SIG-M5 (cell line): ENCODE measurements around the gene BRPF1.

Source experiments
- DNase-seq: peaks from one replicate; lab custom pipeline; 2025; lab: John Stamatoyannopoulos, UW

Gene BRPF1

DNA sequence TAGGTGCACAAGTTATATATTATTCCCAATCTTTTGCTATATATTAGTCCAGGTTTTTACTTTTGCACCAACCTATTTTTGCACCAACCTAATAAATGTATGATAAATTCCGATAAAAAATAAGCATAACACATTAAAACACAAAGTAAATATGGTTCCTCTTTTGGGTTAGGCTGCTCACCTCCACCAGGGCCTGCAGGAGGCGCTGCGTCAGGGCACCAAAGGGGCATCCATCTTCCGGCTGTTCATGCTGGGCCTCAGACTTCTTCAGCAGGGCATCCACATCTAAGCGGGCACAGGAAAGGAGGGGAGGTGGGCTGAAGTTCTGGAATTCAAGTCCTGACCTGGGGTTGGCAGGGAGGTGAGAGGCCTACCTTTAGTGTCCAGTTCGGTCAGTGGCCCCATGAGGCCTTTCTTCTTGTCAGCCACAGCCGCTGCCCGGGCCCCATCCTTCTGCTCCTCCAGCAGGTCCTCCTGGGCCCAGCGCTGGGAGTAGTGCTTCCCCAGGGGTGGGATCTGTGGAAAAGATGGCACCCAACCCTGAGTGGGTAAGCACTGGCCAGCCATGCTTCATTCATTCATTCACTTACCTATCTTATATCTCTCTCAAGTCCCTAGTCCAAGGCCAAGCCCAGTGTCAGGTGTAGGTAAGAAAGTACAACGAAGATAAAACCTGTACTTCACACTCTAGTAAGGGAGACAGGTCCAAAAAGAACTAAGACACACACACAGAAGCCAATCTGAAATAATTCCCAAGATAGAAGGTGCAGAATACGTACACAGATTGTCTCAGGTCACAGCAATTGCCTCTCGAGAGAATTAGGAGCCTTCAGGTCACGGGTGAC is 55.5 kb downstream of the BRPF1 start:
- DNase-seq = no peak

DNA sequence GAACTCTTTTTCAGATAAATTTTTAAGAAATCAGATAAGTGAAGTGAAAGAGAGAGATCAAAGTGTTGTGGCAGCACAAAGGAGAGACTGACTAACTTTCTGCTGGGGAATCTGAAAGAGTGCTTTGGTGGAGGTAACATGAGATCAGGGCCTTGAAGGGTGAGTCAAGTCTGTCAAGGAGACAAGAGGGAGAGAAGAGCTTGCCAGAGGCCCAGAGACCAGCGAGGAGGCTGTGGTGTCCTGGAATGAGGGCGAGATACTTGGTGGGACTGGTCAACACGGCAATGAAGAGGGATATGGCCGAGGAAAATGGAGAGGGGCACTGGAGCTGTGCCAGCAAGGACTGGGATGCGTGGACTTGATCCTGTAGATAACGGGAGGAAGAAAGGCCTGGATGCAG is 56.2 kb downstream of the BRPF1 start:
- no peak for DNase-seq

- no peak for DNase-seq
Measured at GRCh38 chr3:9791127-9791526, 59.6 kb downstream of the BRPF1 start.

GRCh38 chr3:9791790-9792404 is 60.4 kb downstream of the BRPF1 start:
- DNase-seq = no peak

- DNase-seq = peak; percentile 91
Measured at GRCh38 chr3:9792405-9793160, 61.0 kb downstream of the BRPF1 start, which contains the start of the genes ARPC4 and TADA3. ARPC4 (plus strand) TSS chr3:9793082; CDS start chr3:9793122, 40 bp downstream. TADA3 (minus strand) TSS chr3:9792473; CDS start chr3:9791466, 1,007 bp downstream.

- no peak for DNase-seq
Measured at GRCh38 chr3:9793161-9793781, 61.7 kb downstream of the BRPF1 start.

GRCh38 chr3:9794400-9794799 is 62.9 kb downstream of the BRPF1 start:
- no peak for DNase-seq

DNA sequence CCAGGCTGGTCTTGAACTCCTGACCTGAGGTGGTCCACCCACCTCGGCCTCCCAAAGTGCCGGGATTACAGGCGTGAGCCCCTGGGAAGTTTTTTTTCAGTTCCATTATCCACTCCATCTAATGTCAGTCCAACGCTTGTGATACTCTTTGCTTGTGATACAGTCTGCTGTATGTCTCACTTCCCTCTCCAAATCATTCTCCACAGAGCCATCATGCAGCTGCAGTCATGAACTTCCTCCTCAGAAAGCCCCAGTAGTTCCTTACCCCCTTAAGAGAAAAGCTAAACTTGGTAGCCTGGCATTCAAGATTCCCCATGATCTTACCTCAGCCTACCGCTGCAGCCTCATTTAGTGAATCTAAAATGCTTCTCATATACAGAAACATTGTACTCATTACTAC is 63.7 kb downstream of the BRPF1 start:
- peak; percentile 41 for DNase-seq

DNA sequence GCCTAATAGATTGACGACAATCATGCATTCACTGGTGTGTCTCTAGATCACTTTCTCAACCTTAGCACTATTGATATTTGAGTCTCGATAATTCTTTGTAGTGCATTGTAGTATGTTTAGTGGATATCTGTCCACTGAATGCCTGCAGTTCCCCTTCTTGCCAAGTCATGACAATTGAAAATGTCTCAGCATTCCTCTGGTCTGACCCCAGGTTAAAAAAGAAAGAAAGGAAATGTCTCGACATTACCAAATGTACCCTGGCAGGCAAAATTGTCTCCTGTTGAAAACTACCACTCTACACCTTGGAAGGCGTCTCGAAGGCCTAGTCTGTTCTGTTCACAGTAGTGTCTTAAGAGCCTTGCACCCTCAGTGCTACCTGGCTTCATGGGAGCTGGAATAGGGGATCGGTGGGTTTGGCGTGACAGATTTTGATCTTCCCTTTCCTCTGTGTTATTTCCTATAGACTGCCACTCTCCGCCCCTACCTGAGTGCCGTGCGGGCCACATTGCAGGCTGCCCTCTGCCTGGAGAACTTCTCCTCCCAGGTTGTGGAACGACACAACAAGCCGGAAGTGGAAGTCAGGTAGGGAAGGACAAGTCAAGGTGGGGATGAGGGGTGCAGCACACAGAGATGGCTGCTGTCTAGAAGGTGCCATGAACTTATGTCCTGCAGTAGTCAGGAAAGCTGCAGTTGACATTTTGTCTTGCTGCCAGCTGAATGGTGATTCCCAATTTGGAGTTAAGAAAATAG is 65.8 kb downstream of the BRPF1 start:
- no peak for DNase-seq
